Vagina (tissue), 2 donors: Measurements from ENCODE around the gene ASB18. TPM values are rescaled to one million over a fixed set of nuclear protein-coding genes. Genes with fewer than 3 reads are reported as not detected.

ENCODE experiments used
- DNase-seq, 2 donors: peaks; one replicate each; pipeline ENCODE4 v3.0.0-alpha.2; 2017; ENCODE audit errors: extremely low spot score in 2 of 2
- H3K27ac ChIP-seq: fragments of 200-600 bp; sonication (generic); one replicate; pipeline ENCODE4 v1.5.1; 2019
- H3K27me3 ChIP-seq: fragments of 200-600 bp; sonication (generic); one replicate; pipeline ENCODE4 v1.5.1; 2019
- H3K36me3 ChIP-seq, 2 donors: fragments of 200-600 bp; sonication (generic); one replicate each; pipeline ENCODE4 v1.5.1; 2017 to 2019
- H3K4me1 ChIP-seq: fragments of 200-600 bp; sonication (generic); one replicate; pipeline ENCODE4 v1.5.1; 2019
- H3K4me3 ChIP-seq, 2 donors: fragments of 200-600 bp; sonication (generic); 1 replicate in 1 of 2; 2 replicates in 1 of 2; pipeline ENCODE4 v1.5.1; 2016 to 2019
- H3K9me3 ChIP-seq: fragments of 200-600 bp; sonication (generic); one replicate; pipeline ENCODE4 v1.5.1; 2019
- CTCF ChIP-seq, 3 experiments: fragments of 450-650 bp in 2 of 3; fragments of 200-600 bp in 1 of 3; sonication (generic) in 1 of 3; IDR thresholded peaks; one replicate each; pipeline ENCODE4 v1.5.1; 2017 to 2019; ENCODE audit warnings: antibody characterized with exemption in 3 of 3, mild to moderate bottlenecking in 2 of 3, moderate library complexity in 2 of 3
- POLR2A ChIP-seq, 2 donors: fragments of 450-650 bp; IDR thresholded peaks; one replicate each; pipeline ENCODE4 v1.6.1; 2017; ENCODE audit warnings: antibody characterized with exemption in 2 of 2, mild to moderate bottlenecking in 2 of 2, moderate library complexity in 2 of 2
- POLR2AphosphoS5 ChIP-seq, 2 donors: sonication (generic); formaldehyde crosslinking; IDR thresholded peaks; one replicate each; pipeline ENCODE4 v1.9.0; 2017; ENCODE audit warnings: antibody characterized with exemption in 2 of 2, mild to moderate bottlenecking in 2 of 2, low read depth in 1 of 2; ENCODE audit not compliant: insufficient read depth in 1 of 2
- intact Hi-C: fragments of 100-400 bp; cut with DNase I; formaldehyde crosslinking; loops from one replicate; pipeline ENCODE4 v1.15.1; 2023
- total RNA-seq: library from RNA; depleted of rRNA; stranded (reverse); fragments of >200 nt; gene quantifications from one replicate; pipeline ENCODE4 v1.2.3, GENCODE V29; 2016

The ASB18 gene
- total RNA-seq, 1 donor from 2014 or later, result not detected

GRCh38 chr2:236286873-236287545 lies 22.8 kb upstream of the ASB18 start:
- intact Hi-C loops, result no loop called here
- H3K4me1 ChIP-seq, result no peaks in the 10 kb centered on the region
- no peaks in the 10 kb centered on the region for H3K9me3 ChIP-seq
- no peak overlapping the region for H3K27ac ChIP-seq
- no peak for TF ChIP-seq CTCF (IDR thresholded peaks at IDR 0.05)
- DNase-seq, result peak; percentile 54 to 79
- H3K27me3 ChIP-seq, result no peaks in the 10 kb centered on the region
- no peak overlapping the region for H3K4me3 ChIP-seq
- no peaks in the 10 kb centered on the region for H3K36me3 ChIP-seq

GRCh38 chr2:236284208-236284607 lies 20.0 kb upstream of the ASB18 start:
- no peaks in the 10 kb centered on the region for H3K36me3 ChIP-seq
- H3K4me3 ChIP-seq, result no peak overlapping the region
- no peak for TF ChIP-seq CTCF (IDR thresholded peaks at IDR 0.05)
- no peak for TF ChIP-seq POLR2AphosphoS5 (IDR thresholded peaks at IDR 0.05; ENCODE audit: insufficient read depth in 1 of 2, low read depth in 1 of 2)
- no peak for TF ChIP-seq POLR2A (IDR thresholded peaks at IDR 0.05)
- DNase-seq, result peak; percentile 44 to 49
- H3K9me3 ChIP-seq, result no peaks in the 10 kb centered on the region
- no peaks in the 10 kb centered on the region for H3K27me3 ChIP-seq
- intact Hi-C loops, result no loop called here
- H3K4me1 ChIP-seq, result no peaks in the 10 kb centered on the region
- no peak overlapping the region for H3K27ac ChIP-seq

GRCh38 chr2:236282406-236282805 lies 18.2 kb upstream of the ASB18 start:
- H3K4me1 ChIP-seq, result no peaks in the 10 kb centered on the region
- no peaks in the 10 kb centered on the region for H3K27me3 ChIP-seq
- no peaks in the 10 kb centered on the region for H3K36me3 ChIP-seq
- intact Hi-C loops, result no loop called here
- H3K27ac ChIP-seq, result no peak overlapping the region
- no peak for TF ChIP-seq POLR2AphosphoS5 (IDR thresholded peaks at IDR 0.05; ENCODE audit: insufficient read depth in 1 of 2, low read depth in 1 of 2)
- no peak for TF ChIP-seq POLR2A (IDR thresholded peaks at IDR 0.05)
- no peak for DNase-seq
- no peaks in the 10 kb centered on the region for H3K9me3 ChIP-seq
- no peak overlapping the region for H3K4me3 ChIP-seq

DNA sequence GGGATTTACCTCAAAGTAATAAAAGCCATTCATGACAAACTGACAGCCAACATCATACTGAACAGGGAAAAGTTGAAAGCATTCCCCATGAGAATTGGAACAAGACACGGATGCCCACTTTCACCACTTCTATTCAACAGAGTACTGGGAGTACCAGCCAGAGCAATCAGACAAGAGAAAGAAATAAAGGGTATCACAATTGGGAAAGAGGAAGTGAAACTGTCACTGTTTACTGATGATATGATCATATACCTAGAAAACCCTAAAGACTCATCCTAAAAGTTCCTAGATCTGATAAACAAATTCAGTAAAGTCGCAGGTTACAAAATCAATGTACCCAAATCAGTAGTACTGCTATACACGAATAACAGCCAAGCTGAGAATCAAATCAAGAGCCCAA lies 17.2 kb upstream of the ASB18 start:
- Histone ChIP-seq H3K27ac (no peak overlapping the region), H3K27me3 (no peaks in the 10 kb centered on the region), H3K4me1 (no peaks in the 10 kb centered on the region), H3K36me3 (no peaks in the 10 kb centered on the region), H3K9me3 (no peaks in the 10 kb centered on the region), H3K4me3 (no peak overlapping the region)
- no peak for DNase-seq
- intact Hi-C loops, result no loop called here
- TF ChIP-seq CTCF (IDR thresholded peaks at IDR 0.05) (no peak), POLR2A (IDR thresholded peaks at IDR 0.05) (no peak), POLR2AphosphoS5 (IDR thresholded peaks at IDR 0.05; ENCODE audit: insufficient read depth in 1 of 2, low read depth in 1 of 2) (no peak)

DNA sequence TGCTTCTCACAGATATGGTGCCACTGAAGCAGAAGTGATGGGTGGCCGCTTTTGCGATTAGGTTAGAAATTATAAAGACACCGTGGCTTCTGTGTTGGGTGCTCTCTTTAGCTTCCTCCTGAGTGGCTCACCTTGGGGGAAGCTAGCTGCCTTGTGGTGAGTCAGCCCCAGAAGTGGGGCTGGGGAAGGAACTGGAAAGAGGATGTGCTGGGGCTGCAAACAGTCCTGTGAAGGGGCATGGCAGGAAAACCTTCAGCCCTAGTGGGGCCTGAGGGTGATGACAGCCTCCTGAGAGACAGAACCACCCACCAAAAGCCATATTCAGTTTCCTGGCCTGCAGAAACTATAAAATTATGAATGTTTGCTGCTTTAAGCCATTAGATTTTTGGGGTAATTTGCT lies 8.9 kb upstream of the ASB18 start:
- peak; percentile 22 to 84 for DNase-seq
- intact Hi-C loops, result no loop called here
- no peak for TF ChIP-seq CTCF (IDR thresholded peaks at IDR 0.05)
- no peak for TF ChIP-seq POLR2A (IDR thresholded peaks at IDR 0.05)
- no peak for TF ChIP-seq POLR2AphosphoS5 (IDR thresholded peaks at IDR 0.05; ENCODE audit: insufficient read depth in 1 of 2, low read depth in 1 of 2)
- H3K36me3 ChIP-seq, result no peaks in the 10 kb centered on the region
- H3K4me1 ChIP-seq, result no peaks in the 10 kb centered on the region
- no peak overlapping the region for H3K4me3 ChIP-seq
- no peaks in the 10 kb centered on the region for H3K27me3 ChIP-seq
- H3K27ac ChIP-seq, result no peak overlapping the region
- H3K9me3 ChIP-seq, result no peaks in the 10 kb centered on the region
